GM23248 (cell line): Measurements from ENCODE around the gene FAS.
"Not testable (repeated sequence)": the region's sequence is repeated elsewhere in the genome, so short reads cannot be mapped to it uniquely, and the experiment has no call there.

Experiments used
- EZH2 ChIP-seq: fragments of 200-600 bp; sonication (generic); IDR thresholded peaks from 2 replicates; pipeline ENCODE4 v1.6.1; 2018; ENCODE audit warnings: antibody characterized with exemption, mild to moderate bottlenecking; ENCODE audit not compliant: insufficient read depth, poor library complexity, severe bottlenecking
- EZH2phosphoT487 ChIP-seq: fragments of 200-600 bp; sonication (generic); IDR thresholded peaks from 2 replicates; pipeline ENCODE4 v1.6.1; 2018; ENCODE audit warnings: antibody characterized with exemption, moderate library complexity, mild to moderate bottlenecking, low read depth; ENCODE audit not compliant: insufficient read depth

- not testable (repeated sequence) for TF ChIP-seq EZH2phosphoT487, EZH2
Observed at GRCh38 chr10:89018700-89019346, 28.2 kb downstream of the FAS start.
